K562 (cell line): ENCODE measurements around the gene MAGI1. TPM values are rescaled to one million over a fixed set of nuclear protein-coding genes. Genes with fewer than 3 reads are reported as not detected.

Experiments
- ATAC-seq: fragments of 200-7000 bp; cut with Tn5 transposase; 3 replicates; pipeline ENCODE4 v1.9.1; 2020; ENCODE audit warnings: moderate library complexity
- BruUV-seq: library from RNA; stranded (reverse); fragments of 400-500 nt; replicated peaks from 2 replicates; lab custom pipeline; 2021; lab: Mats Ljungman, UMichigan
- CTCF ChIA-PET: fragments of 300-600 bp; formaldehyde crosslinking; extraction: SDS; loops from one replicate; lab custom pipeline; 2021; ENCODE audit warnings: low intra/inter-chr PET ratio; lab: Yijun Ruan, JAX
- POLR2A ChIA-PET: fragments of 300-600, 350-650 bp; sonication (Branson Sonifier 250); formaldehyde crosslinking; extraction: SDS; loops from one replicate; lab custom pipeline; 2021; ENCODE audit warnings: antibody characterized with exemption, inconsistent platforms; lab: Yijun Ruan, JAX
- DNase-seq, 4 experiments: peaks; one replicate each; pipeline versions ENCODE4 v3.0.0 to v3.0.0-alpha.2; 2011 to 2018; ENCODE audit warnings: low spot score in 3 of 4, mixed read lengths in 3 of 4; ENCODE audit errors: extremely low read depth in 1 of 4
- FAIRE-seq: peaks from 2 replicates; lab custom pipeline; 2011; peaks lifted over from hg19 to GRCh38; lab: Jason Lieb, UNC
- H2AFZ ChIP-seq: 2 replicates; pipeline ENCODE4 v1.6.0; 2011; ENCODE audit warnings: low read depth, low read length, control low read depth, inconsistent platforms
- H3K27ac ChIP-seq: fragments of 200-600 bp; 3 replicates; pipeline ENCODE4 v1.8.0; 2011; ENCODE audit warnings: low read depth, mild to moderate bottlenecking, control low read depth, inconsistent platforms, low read length, moderate library complexity, mixed read lengths; ENCODE audit errors: extremely low read depth
- H3K27me3 ChIP-seq, 2 experiments: fragments of 300-600 bp in 1 of 2; 2 replicates in 1 of 2; 3 replicates in 1 of 2; pipeline versions ENCODE4 v1.6.0 to v1.8.0; 2011; ENCODE audit warnings: inconsistent platforms in 2 of 2, low read length in 2 of 2, mild to moderate bottlenecking in 1 of 2, mixed read lengths in 1 of 2, moderate library complexity in 1 of 2; ENCODE audit not compliant: control insufficient read depth in 2 of 2, insufficient read depth in 2 of 2
- H3K36me3 ChIP-seq: fragments of 300-600 bp; 3 replicates; pipeline ENCODE4 v1.8.0; 2011; ENCODE audit warnings: mild to moderate bottlenecking, low read length, inconsistent platforms; ENCODE audit not compliant: control insufficient read depth, insufficient read depth
- H3K4me1 ChIP-seq, 2 experiments: fragments of 200-600 bp in 1 of 2; replicated peaks in 1 of 2; 2 replicates in 1 of 2; 3 replicates in 1 of 2; pipeline versions ENCODE4 v1.5.1 to v1.8.0; 2011; ENCODE audit warnings: inconsistent platforms in 2 of 2, low read length in 2 of 2, mild to moderate bottlenecking in 1 of 2, mixed read lengths in 1 of 2, moderate library complexity in 1 of 2; ENCODE audit not compliant: control insufficient read depth in 2 of 2, insufficient read depth in 2 of 2
- H3K4me2 ChIP-seq: 2 replicates; pipeline ENCODE4 v1.6.1; 2011; ENCODE audit warnings: low read length, control low read depth, inconsistent platforms, mixed read lengths; ENCODE audit not compliant: insufficient read depth
- H3K4me3 ChIP-seq: fragments of 200-600 bp; sonication (generic), shearing (Covaris generic); 2 replicates; pipeline ENCODE4 v1.5.1; 2016; ENCODE audit warnings: control low read depth, inconsistent platforms
- H3K79me2 ChIP-seq: fragments of 200-600 bp; 3 replicates; pipeline ENCODE4 v1.8.0; 2011; ENCODE audit warnings: low read length, inconsistent platforms; ENCODE audit not compliant: control insufficient read depth, insufficient read depth
- H3K9ac ChIP-seq, 2 experiments: 2 replicates each; pipeline versions ENCODE4 v1.6.0 to v1.6.1; 2011; ENCODE audit warnings: low read depth in 2 of 2, low read length in 2 of 2, control low read depth in 1 of 2, inconsistent platforms in 1 of 2, mild to moderate bottlenecking in 1 of 2, mixed read lengths in 1 of 2; ENCODE audit not compliant: insufficient read depth in 1 of 2
- H3K9me1 ChIP-seq: one replicate; pipeline ENCODE4 v1.6.0; 2011; ENCODE audit warnings: inconsistent platforms, mild to moderate bottlenecking, low read length, moderate library complexity; ENCODE audit not compliant: control insufficient read depth, insufficient read depth
- H3K9me3 ChIP-seq: replicated peaks from 2 replicates; pipeline ENCODE4 v1.5.1; 2011; ENCODE audit warnings: low read depth, low read length, inconsistent platforms; ENCODE audit not compliant: control insufficient read depth, insufficient read depth
- H4K20me1 ChIP-seq: replicated peaks from 2 replicates; pipeline ENCODE4 v1.6.1; 2011; ENCODE audit warnings: low read length, inconsistent platforms, mixed read lengths; ENCODE audit not compliant: control insufficient read depth, insufficient read depth
- BCOR ChIP-seq: fragments of 450-650 bp; IDR thresholded peaks from 2 replicates; pipeline ENCODE4 v1.6.1; 2016
- E4F1 ChIP-seq: fragments of 250-450 bp; sonication (Bioruptor Pico); IDR thresholded peaks from 2 replicates; pipeline ENCODE4 v1.5.0; 2021; ENCODE audit warnings: mild to moderate bottlenecking, borderline replicate concordance
- RBM25 ChIP-seq: fragments of 200-400 bp; formaldehyde crosslinking; IDR thresholded peaks from 2 replicates; pipeline ENCODE4 v1.6.1; 2018; ENCODE audit warnings: low read length, low read depth, moderate library complexity; ENCODE audit not compliant: severe bottlenecking
- RNF2 ChIP-seq: sonication (generic); IDR thresholded peaks from 2 replicates; pipeline ENCODE4 v1.6.1; 2016
- SETDB1 ChIP-seq: IDR thresholded peaks from one replicate; pipeline ENCODE4 v1.6.1; 2012; ENCODE audit warnings: low read length, control low read depth, inconsistent platforms
- WGBS: fragments of 100-300 bp; shearing (Covaris generic); methylation state at CpG from one replicate; pipeline ENCODE4 v1.1.6; 2016; ENCODE audit warnings: low coverage, mixed read lengths; ENCODE audit not compliant: insufficient coverage; ENCODE audit errors: missing lambda C conversion rate; 5-methylcytosine and 5-hydroxymethylcytosine counted together
- in situ Hi-C: fragments of 300-500 bp; cut with MboI; formaldehyde crosslinking; loops from 4 replicates; pipeline ENCODE4 v1.15.0; 2018; ENCODE audit warnings: inconsistent platforms, mixed read lengths
- intact Hi-C: fragments of 100-400 bp; cut with micrococcal nuclease; formaldehyde crosslinking; loops from 2 replicates; pipeline ENCODE4 v1.14.2; 2022
- polyA plus RNA-seq, 8 experiments: library from polyadenylated mRNA; depleted of rRNA in 4 of 8; stranded (reverse) in 5 of 8; unstranded in 3 of 8; fragments of >200 nt; fragmentation: Nextera tagmentation in 2 of 8; fragmentation: Illumina TruSeq in 1 of 8; extraction: Ambion mirVana in 2 of 8; extraction: Trizol in 1 of 8; gene quantifications; 2 replicates each; pipeline versions ENCODE4 v1.2.1 to v1.2.3, GENCODE V29; 2011 to 2014; ENCODE audit warnings: inconsistent platforms in 1 of 8, missing spikeins in 1 of 8
- total RNA-seq, 7 experiments: library from RNA; depleted of rRNA in 6 of 7; stranded (reverse); fragments of >200 nt in 6 of 7; fragmentation: Illumina TruSeq in 2 of 7; extraction: Trizol in 2 of 7; gene quantifications; 2 replicates each; pipeline versions ENCODE4 v1.2.1 to v1.2.3, GENCODE V29; 2011 to 2021; ENCODE audit warnings: low replicate concordance in 1 of 7

The MAGI1 gene
- total and polyA plus RNA-seq, 9 of the 15 experiments (the other 6 are each of a cell fraction or from before 2014, with no cell fraction given): 7.8 to 59.4 (median 43.2) TPM

- TF ChIP-seq E4F1 (CRISPR knock-in tag): no peak
- TF ChIP-seq SETDB1: no peak
Observed at GRCh38 chr3:65672061-65672460, 366.7 kb downstream of the MAGI1 start (continued).

GRCh38 chr3:65671004-65671403 lies 367.7 kb downstream of the MAGI1 start:
- intact Hi-C loops (loop anchor here (10.0 kb wide), 1 partner anchor 106 kb away; no protein-coding TSS in a partner anchor), in situ Hi-C loops (loop anchor here (25.0 kb wide), 1 partner anchor 1341 kb away; no protein-coding TSS in a partner anchor)
- Histone ChIP-seq H3K4me3 (no peak overlapping the region), H3K9me1 (no peaks in the 10 kb centered on the region), H3K27me3 (no peaks in the 10 kb centered on the region), H3K9me3 (no peaks in the 10 kb centered on the region), H3K36me3 (no peaks in the 10 kb centered on the region), H3K79me2 (no peaks in the 10 kb centered on the region), H3K27ac (no peak overlapping the region), H3K9ac (no peak overlapping the region), H2AFZ (no peak overlapping the region), H3K4me1 (peaks cover 0 to 2% of the 10 kb centered on the region in 2 experiments; a peak in 3 of 5 replicates), H3K4me2 (no peak overlapping the region), H4K20me1 (no peaks in the 10 kb centered on the region)
- no peak for ATAC-seq
- no peak for FAIRE-seq
- WGBS: 40% methylated on average over 3 of the region's 3 CpGs
- no peak for DNase-seq
- POLR2A ChIA-PET: no interaction called here
- CTCF ChIA-PET: no interaction called here
- no TSS peak for BruUV-seq
- TF ChIP-seq RNF2 (no peak), BCOR (peak; percentile 58; the same call in 1 of the 2 replicates), RBM25 (peak; percentile 86)
